ENCODE measurements around the gene MED12L.

MED12L gene

DNA sequence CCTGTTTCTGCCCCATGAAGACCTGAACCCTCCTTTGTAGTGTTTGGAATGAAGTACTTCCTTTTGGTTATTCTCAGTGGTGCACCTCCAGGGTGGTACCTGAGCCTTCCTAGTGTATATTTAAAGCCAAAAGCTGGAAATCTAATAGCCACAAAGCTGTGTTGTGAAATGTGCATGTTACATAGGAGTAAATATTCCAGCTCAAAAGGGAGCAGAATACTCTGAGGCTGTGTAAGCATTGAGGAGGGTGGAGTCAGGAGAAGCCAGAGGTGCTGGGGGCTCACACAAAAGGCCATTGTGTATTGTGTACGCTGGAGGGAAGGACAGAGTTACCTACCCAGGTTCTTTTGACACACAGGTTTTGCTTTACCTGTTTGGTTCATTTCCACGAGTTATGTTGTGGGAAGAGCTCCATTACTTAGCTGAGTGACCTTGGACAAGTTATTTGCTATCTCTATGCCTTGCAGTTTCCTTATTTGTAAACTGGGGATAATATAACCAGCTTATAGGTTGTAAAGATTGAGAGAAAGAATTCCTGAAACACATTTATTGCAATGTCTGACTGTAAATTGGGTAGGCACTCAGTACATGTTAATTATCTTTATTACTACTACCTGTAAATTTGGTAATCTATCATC is 92.9 kb downstream of the MED12L start:
- DNase-seq (ENCODE audit: low read depth in 2 of 2) = no peak

GRCh38 chr3:151182349-151183079 is 97.0 kb downstream of the MED12L start:
- DNase-seq (ENCODE audit: low read depth in 2 of 2) = no peak

GRCh38 chr3:151183265-151183671 is 97.8 kb downstream of the MED12L start:
- DNase-seq (ENCODE audit: low read depth in 2 of 2) = no peak

GRCh38 chr3:151191095-151191494 is 105.6 kb downstream of the MED12L start:
- DNase-seq (ENCODE audit: low read depth in 2 of 2) = no peak

- no peak for DNase-seq (ENCODE audit: low read depth in 2 of 2)
These were observed 107.1 kb downstream of the MED12L start for GRCh38 chr3:151192545-151192944.

DNA sequence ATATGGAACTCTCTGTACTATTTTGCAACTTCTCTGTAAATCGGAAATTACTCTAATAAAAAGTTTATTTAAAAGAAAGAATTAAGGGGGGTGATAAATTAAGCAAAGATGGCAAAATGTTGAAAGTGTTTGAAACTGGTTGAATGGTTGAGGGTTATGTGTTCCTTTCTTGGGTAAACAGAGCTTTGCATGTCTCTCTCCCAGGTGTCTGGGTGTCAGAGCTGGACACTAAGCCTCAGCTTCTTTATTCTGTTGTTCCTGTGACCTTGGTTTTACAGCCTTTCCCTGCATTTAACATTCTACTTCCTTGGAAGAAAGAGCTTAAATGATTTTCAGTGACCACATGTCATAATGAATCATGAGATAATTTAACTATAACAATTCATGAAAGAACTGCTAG is 110.4 kb downstream of the MED12L start:
- DNase-seq (ENCODE audit: low read depth in 2 of 2) = no peak

DNA sequence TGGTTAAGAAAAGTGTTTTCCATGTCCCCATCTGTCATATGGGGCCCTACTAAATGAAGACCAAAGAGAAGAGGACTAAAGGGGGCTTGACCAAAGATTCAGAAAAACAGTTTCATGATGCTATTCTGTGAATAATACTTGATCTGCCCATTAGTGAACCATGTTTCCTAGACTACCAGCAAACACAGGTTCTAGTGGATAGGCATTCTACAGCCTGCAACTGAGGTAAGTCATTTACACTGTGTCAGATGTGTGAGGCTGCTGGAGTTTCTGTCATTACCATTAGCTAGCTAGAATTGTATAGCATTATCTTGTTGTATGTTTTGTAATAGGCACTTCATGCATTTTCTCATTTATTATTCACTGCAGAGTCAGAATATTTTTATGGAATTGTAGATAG is 111.0 kb downstream of the MED12L start:
- no peak for DNase-seq (ENCODE audit: low read depth in 2 of 2)

- no peak for DNase-seq (ENCODE audit: low read depth in 2 of 2)
These were observed 111.8 kb downstream of the MED12L start for GRCh38 chr3:151197228-151197627.

DNA sequence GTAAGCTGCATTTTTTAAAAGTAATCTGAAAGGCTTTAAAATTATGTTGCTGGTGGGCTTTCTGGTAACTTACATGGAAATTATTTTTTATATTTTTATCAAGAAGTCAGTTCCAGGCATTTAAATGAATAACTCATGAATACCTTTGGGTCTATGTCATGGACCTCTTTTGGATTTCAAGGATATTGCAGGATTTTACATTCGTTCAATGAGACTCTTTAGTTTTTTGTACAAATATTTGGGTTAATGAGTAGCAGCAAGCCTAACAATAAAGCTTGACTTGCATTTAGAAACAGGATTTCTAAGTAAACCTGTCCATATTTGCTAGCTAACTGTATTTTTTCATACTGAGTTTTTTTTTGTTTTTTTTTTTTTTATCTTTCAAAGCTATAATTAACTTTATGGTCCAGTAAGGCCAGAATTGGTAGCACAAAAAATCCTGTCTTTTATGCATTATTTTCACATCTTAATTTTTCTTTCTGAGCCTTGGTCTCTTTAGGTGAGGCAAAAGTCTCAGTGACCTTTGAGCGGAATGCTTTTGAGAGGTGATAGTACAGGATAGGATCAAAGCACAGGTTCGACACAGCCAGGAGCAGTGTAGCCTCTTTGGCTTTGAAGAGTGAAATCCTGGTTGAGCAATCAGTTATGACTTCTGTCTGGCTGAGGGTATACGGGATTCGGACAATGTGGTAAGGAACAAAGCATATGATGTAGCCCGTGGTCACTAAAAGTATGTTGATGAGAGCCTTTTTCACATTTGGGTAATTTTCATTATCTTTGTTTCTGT is 112.7 kb downstream of the MED12L start:
- no peak for DNase-seq (ENCODE audit: low read depth in 2 of 2)

DNA sequence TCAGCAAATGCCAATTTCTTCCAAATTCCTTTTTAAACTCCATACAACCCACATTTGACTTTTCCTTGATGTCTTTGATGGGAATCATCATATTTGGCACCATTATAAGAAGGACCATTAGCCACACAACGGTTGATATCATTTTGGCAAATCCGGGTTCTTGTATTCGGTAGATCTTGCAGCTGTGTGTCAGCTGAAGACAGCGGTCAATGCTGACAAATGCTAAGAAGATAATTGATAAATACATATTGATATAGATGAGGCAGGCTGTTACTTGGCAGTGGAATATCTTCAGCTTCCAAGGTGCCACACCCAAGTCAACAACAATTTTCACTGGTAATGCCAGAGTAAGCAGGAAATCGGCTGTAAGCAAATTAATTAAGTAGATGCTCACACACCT is 113.4 kb downstream of the MED12L start:
- no peak for DNase-seq (ENCODE audit: low read depth in 2 of 2)

DNA sequence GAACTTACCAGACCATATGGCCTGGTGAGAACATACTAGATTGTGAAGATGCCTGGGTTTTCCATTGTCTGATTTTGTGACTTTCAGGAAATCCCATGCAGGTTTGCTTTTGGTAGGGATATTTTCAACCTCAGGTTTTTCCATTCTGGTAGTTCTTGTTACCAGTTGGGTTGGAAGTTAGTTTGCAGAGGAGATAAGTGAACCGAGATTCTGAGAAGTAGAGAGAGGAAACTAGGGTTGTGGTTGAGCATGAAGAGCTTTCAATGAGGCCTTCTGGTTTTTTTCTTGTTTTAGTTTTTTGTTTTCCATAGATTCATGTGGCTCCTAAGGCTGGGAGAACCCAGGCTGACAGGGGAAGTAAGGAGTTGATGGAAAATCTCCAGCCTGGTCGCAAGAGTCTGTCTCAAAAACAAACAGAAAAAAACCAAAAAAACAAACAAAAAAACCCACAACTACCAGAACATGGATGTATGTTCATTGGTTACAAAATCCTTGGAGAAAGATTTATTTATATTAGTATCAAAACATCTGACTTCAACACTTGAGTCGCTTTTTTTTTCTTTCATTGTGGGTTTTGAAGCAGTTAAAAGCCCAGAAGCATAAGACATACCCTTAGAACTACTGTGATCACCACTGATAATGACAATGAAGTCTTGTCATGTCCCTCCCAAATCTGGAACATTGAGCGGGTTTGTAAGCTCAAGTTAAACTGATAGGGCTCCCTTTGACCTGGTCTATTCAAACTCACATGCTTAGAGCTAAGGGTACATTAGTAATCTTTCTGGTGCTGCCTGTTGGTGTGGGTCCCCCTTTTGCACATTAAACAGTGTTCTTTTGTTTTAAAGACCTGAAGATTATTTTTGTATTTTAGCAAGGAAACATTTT is 114.3 kb downstream of the MED12L start:
- DNase-seq (ENCODE audit: low read depth in 2 of 2) = no peak

- no peak for DNase-seq (ENCODE audit: low read depth in 2 of 2)
These were observed 115.1 kb downstream of the MED12L start for GRCh38 chr3:151200586-151200985.

- no peak for DNase-seq (ENCODE audit: low read depth in 2 of 2)
These were observed 115.7 kb downstream of the MED12L start for GRCh38 chr3:151201051-151201730.

GRCh38 chr3:151203051-151203420 is 117.6 kb downstream of the MED12L start, which contains the start of gene GPR171:
TSS of gene GPR171 (minus strand) at chr3:151203216. CDS start at chr3:151199386, 3,830 bp downstream.
- peak; percentile 40 to 43 for DNase-seq (ENCODE audit: low read depth in 2 of 2)

DNA sequence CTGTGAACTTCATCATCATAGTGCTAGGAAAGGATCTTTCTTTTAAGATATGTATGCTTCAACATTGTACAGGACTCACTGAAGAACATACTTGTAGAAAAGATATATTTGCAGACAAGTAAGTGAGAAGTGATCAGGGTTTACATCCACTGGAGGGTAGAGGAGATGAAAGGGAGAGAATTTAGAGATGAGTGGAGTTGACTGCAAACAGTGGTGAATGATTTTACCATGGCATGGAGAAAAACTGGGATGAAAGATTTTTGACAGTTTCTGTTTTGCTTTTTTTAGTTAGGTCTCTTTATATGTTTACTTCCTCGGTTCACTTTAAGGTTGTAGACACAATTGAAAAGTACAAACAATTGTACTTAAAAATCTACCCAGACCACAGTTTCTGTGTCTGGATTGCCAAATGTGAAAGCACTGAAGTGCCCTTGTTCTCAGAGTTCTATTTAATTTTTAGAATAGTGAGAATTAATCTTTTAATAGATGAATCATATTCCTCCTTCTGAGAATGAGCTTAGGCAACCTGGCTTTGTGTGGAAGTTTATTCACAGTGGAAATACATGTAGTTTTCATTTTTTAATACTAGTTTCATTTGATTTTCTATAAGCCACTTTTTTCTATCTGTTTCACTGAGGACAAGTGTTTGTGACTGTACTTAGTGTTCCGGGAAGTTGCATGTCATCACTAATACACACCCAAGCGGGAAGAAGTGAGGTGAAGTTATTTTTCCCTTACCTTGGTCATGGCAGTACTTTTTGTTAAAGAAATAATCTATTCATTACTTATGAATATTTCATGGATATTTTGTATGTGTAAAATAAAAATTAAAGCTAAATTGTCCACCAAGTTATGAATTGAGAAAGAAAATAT is 119.3 kb downstream of the MED12L start:
- no peak for DNase-seq (ENCODE audit: low read depth in 2 of 2)

DNA sequence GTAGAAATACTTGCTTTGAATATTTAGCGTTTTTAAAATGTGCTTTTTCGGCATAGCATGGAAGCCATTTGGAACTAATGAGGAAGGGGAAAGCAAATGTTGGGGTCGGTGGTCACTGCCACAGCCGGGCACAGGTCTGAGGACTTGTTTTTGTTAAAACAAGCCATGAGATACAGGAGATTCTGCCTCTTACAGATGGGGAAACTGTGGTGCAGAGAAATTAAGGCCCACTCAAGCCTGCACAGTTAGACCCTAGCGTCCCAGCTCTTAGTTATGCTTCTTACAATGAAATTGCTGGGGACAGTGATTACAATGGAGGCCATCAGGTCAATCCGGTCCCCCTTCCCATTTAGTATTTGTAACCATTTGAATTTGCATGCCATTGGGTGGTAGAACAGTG is 120.0 kb downstream of the MED12L start:
- no peak for DNase-seq (ENCODE audit: low read depth in 2 of 2)

GRCh38 chr3:151206201-151206600 is 120.7 kb downstream of the MED12L start:
- DNase-seq (ENCODE audit: low read depth in 2 of 2) = no peak

- DNase-seq (ENCODE audit: low read depth in 2 of 2) = no peak
These were observed 124.2 kb downstream of the MED12L start for GRCh38 chr3:151209654-151210053.

DNA sequence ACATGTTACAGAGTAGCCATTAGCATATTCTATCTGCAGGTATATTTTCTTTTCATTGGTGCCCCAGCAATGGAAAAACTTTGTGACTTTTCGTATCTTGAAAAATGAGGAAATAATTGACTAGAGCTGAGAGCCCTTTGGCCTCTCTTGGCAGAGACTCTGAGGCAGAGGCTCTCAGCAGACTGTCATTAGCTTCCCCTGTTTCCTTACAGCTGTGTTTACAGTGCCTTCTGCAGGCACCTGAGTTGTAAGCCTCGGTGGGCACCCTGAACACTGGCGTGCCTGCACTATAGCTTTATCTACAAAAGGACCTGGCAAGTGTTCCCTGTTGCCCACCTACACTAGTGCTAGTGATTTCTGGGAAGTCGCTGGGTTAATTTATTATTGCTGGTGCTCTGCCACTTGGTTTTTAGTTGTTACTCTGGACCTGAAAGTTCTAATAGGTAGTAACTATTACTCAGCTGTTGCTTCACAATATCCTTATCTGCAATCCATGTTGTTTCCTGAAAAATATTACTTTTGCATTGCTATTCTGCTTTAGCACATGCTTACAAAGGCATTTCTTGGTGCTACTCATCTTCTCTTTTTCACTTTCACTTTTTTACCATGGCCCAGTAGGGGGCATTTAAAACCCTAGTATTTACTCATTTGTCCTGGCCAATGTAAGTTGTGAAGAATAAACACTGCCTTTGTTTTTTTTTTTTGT is 125.4 kb downstream of the MED12L start:
- no peak for DNase-seq (ENCODE audit: low read depth in 2 of 2)

GRCh38 chr3:151213151-151213550 is 127.7 kb downstream of the MED12L start:
- DNase-seq (ENCODE audit: low read depth in 2 of 2) = no peak

Data from stimulated activated CD4-positive, alpha-beta T cell treated with anti-CD3 and anti-CD28 coated beads, Interleukin-12 subunit alpha, Interleukin-12 subunit beta, amount 100 ng/mL, for 24 hours (primary cell).